GM12878 (cell line): Measurements from ENCODE around the gene ACO1.

Experiments used
- CTCF ChIP-seq, 3 experiments: IDR thresholded peaks in 2 of 3; conservative IDR thresholded peaks in 1 of 3; 2 replicates each; pipeline ENCODE4 v1.5.1; 2011; ENCODE audit warnings: low read depth in 3 of 3, low read length in 3 of 3, mild to moderate bottlenecking in 3 of 3, control low read depth in 2 of 3, moderate library complexity in 2 of 3, inconsistent platforms in 1 of 3, mixed read lengths in 1 of 3; ENCODE audit not compliant: control insufficient read depth in 2 of 3, insufficient read depth in 1 of 3; ENCODE audit errors: extremely low read depth in 1 of 3
- ESRRA ChIP-seq: IDR thresholded peaks from 2 replicates; pipeline ENCODE4 v1.6.1; 2012; ENCODE audit warnings: mild to moderate bottlenecking, low read length, improper control_type of control experiment
- EZH2 ChIP-seq: IDR thresholded peaks from 2 replicates; pipeline ENCODE4 v1.6.1; 2012; ENCODE audit warnings: low read depth, mild to moderate bottlenecking, control low read depth, inconsistent platforms, low read length, borderline replicate concordance; ENCODE audit not compliant: control insufficient read depth
- IKZF1 ChIP-seq: fragments of 450-650 bp; conservative IDR thresholded peaks from 2 replicates; pipeline ENCODE4 v1.6.1; 2017; ENCODE audit warnings: antibody characterized with exemption, mild to moderate bottlenecking
- POLR2AphosphoS5 ChIP-seq: IDR thresholded peaks from 2 replicates; pipeline ENCODE4 v1.6.1; 2011; ENCODE audit warnings: mild to moderate bottlenecking, low read length, inconsistent platforms
- SIN3A ChIP-seq: IDR thresholded peaks from 2 replicates; pipeline ENCODE4 v1.6.1; 2012; ENCODE audit warnings: low read depth, low read length, improper control_type of control experiment

GRCh38 chr9:32449969-32450368, 65.5 kb downstream of the ACO1 start:
- TF ChIP-seq EZH2 (no peak), POLR2AphosphoS5 (no peak), CTCF (IDR thresholded peaks at IDR 0.05 in 2 of 3, conservative IDR thresholded peaks at IDR 0.05 in 1 of 3; ENCODE audit: control insufficient read depth in 2 of 3, extremely low read depth in 1 of 3, insufficient read depth in 1 of 3, low read depth in 3 of 3, low read length in 3 of 3) (no peak), ESRRA (no peak), IKZF1 (no peak), SIN3A (no peak)
